GM19468 (cell line): ENCODE measurements around the gene PRSS16.
"Not testable (repeated sequence)": the region's sequence is repeated elsewhere in the genome, so short reads cannot be mapped to it uniquely, and the experiment has no call there.

ENCODE experiments used
- ATAC-seq: cut with Tn5 transposase; IDR thresholded peaks from one replicate; pipeline ENCODE4 v1.9.1; 2021; ENCODE audit warnings: mild to moderate bottlenecking, moderate library complexity, moderate number of reproducible peaks; ENCODE audit not compliant: unreplicated experiment; ENCODE audit errors: extremely low read depth

The PRSS16 gene

DNA sequence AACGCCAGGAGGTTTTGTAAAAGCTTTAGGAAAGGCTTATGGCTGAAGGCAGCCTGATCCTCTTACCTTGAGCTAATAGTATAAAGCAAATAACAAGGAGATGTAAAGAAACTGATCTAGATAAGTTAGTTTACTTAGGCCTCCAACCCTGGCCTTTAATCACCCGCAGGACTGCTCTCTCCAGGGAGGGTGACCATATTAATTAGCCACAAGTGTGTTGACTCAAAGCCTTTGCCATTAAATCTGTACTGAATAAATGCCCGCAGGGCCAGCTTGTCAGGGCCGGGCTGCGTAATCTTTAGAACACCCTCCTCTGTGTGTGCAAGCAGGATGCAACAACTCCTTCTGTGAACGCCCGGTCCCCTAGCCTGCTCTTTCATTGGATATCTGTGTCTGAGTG is 6.1 kb upstream of the PRSS16 start:
- ATAC-seq = no peak

DNA sequence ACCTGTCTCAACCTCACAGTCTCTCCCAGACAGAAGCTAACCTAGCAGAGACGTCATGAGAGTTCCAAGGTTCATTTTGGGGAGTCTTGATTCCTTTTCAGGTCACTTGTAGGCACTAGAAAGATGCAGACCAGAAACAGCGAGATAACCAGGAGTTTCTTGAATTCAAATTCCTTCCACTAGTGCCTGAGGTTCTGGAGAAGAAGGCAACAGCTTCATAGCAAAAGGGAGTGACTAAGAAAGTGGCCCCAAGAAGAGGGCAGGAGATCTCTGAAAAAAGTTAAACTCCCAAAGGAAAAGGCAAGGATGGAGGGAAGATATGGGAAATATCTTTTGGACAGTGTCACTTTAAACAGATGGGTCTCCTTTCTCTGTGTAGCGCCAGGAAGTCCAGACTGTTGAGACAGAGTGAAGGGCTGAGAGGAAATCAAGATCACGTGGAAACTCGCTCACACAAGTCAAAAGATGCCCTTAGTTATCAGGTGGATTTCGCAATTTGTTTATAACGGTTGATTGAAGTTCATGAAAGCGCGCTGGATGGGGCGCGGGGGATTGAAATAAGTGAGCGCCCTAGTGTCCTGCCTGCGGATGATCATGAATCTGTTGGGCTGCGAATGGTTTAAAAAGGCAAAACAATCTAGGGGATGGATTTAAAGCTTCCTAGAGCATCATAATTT is 4.8 kb upstream of the PRSS16 start:
- ATAC-seq = no peak

DNA sequence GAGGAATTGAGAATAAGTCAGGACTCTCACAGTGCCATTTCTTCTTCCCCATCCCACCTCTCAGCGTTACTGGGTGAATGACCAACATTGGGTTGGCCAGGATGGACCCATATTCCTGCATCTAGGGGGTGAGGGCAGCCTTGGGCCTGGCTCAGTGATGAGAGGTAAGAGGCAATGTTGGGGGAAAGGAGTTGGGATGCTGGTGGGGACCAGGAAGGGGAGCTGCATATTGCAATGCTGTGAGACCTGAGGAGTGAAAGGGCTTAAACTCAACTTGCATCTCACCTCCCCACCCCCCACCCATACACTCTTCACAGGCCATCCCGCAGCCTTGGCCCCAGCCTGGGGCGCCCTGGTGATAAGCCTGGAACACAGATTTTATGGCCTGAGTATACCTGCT is 1.3 kb downstream of the PRSS16 start:
- ATAC-seq = no peak

DNA sequence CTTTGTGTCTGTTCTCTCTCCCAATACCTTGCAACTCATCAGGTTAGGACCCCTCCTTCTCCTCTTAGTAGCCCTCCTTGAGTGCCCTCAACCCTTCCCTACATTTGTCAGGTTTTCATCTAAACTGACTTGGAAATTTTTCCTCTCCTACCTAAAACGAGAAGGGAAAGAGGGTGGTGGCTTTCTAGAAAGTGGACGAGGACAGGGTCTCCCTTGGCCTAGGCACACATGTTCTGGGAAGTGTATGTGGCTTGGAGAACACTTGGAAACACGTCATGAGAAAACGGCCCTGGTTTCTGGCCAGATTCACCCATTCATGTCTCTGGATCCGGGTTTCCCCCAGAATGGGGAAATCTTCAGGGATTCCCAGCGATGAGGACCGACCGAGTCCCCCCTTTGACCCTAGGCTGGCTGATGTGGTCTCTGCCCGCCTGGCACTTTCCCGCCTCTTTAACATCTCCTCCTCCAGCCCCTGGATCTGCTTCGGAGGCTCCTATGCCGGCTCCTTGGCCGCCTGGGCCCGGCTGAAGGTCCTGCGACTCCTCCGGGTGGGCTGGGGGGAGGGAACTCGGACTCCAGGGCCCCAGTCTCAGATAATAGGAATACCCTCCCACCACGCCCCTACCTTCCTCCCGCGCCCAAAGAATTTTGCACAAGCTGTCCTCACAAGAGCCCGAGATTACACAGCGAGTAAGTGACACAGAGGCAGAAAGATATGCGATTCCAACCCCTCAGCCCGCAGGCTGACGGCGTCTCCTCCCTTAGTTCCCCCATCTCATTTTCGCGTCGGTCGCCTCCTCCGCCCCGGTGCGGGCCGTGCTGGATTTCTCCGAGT is 3.0 kb downstream of the PRSS16 start:
- ATAC-seq = no peak

DNA sequence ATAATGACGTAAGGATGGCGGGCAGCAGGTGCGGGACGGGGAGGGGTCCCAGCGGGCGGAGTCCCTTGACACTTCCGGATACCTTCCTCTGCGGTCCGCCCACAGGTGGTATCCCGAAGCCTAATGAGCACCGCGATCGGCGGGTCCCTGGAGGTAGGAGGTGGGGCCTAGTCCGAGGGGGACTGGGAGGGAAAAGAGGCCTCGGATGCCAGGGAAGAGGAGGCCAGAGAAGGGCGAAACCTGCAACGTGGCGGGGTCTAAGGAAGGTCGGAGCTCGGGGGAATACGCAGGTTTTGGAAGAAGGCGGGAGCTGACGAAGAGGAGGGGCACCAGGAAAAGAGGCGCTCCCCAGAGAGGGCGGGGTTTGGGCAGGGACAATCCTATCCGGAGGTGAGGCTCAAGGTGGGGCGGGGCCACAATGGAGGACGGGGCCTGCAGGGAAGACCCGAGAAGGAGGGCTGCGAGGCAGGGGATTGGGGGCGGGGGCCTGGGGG is 3.7 kb downstream of the PRSS16 start:
- no peak for ATAC-seq

DNA sequence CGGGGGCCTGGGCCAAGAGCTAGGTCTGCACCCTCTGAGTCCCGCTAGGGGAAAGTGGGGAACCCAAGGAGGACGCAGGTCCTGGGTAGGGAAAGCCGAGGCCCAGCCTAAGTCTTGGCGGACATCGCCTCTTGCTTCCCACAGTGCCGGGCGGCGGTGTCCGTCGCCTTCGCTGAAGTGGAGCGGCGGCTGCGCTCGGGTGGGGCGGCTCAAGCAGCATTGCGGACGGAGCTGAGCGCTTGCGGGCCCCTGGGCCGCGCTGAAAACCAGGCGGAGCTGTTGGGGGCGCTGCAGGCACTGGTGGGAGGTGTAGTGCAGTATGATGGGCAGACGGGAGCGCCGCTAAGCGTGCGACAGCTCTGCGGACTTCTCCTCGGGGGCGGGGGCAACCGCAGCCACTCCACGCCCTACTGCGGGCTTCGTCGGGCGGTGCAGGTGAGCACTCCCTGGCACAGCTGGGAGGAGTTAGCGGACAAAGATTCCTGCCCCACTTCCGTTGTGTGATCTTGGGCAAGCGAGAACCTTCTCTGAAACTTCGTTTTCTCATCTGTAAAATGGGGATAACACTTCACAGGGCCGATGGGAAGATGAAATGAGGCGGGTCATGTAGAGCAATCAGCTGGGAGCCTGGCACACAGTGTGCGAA is 4.2 kb downstream of the PRSS16 start:
- peak; percentile 87 for ATAC-seq

DNA sequence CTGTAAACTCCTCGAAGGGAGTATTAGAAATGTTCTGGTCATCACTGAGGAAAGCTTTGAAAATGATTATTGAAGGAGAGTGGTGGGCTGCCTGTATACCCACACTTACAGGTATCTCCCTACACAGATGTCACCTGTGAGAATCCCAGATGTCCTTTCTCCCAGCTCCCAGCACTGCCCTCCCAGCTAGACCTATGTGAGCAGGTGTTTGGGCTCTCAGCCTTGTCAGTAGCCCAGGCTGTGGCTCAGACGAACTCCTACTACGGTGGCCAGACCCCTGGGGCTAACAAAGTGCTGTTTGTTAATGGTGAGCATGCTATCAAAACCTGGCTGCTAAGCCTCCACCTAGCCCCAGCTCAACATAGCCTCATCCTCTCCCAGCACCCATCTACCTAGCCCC is 7.1 kb downstream of the PRSS16 start:
- ATAC-seq = no peak

DNA sequence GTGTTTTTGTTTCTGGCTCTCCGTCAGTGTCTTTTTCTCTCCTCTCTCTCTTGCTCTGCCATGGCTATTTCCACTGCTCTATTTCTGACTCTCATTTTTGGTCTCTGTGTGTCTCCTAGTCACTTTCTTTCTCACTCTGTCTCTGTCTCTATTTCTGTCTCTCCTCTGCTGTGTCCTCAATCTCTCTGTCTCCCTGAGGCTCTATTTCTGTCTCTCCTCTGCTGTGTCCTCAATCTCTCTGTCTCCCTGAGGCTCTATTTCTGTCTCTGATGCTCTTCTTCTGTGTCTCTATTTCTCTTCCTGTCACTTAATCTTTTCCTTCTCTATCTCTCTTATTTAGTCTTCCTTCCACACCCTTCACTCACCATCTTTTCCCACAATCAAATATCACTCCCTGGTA is 8.4 kb downstream of the PRSS16 start:
- ATAC-seq = no peak

DNA sequence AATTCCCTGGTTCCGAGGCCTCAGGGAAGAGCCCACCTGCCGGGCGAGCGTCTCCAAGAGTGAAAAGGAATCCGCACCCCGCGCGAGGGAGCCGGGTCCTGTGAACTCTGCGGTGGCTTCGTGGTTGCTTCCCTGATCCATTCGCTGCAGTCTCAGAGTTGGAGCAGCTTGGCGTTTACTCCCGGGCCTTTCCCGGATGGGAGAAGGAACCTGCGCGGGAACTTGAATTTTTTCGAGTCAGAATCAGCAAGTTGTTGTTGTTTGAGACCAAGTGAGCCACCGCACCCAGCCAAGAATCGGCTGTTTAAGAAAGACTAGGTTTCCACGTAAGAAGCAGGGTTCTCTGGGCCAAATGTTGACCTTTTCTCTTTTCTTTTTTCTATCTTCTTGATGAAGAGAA is 12.9 kb downstream of the PRSS16 start:
- ATAC-seq = no peak

DNA sequence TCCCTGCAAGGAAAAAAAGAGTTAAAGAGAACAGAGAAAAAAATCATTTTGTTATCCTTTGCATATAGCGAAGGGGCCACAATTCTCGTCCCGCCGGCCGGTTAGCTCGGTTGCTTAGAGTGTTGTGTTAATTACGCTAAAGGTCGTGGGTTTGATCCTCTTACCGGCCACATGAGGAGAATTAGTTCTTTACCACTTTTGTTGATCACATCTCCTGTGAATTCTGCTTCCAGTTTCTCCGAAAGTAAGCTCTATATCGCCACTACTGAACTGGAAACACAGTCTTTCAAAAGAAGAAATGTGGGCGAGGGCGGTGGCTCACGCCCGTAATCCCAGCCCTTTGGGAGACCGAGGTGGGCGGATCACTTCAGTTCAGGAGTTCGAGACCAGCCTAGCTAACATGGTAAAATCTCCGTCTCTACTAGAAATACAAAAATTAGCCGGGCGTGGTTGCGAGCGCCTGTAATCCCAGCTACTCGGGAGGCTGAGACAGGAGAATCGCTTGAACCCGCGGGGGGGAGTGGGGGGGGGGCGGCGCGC is 13.4 kb downstream of the PRSS16 start:
- ATAC-seq = no peak

DNA sequence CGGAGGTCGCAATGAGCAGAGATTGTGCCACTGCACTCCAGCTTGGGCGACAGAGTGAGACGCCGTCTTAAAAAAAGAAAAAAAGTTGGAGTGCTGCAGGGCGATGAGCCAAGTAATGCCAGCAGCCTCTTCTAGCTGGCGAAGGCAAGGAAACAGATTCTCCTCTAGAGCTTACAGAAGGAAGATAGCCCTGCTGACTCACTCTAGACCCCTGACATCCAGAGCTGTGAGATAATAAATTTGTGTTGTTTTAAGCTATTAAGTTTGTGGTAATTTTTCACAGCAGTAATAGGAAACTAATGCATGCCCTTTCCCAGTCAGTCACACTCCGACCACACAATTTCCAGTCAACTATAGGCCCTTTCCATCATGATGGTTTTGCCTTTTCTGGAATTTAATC is 16.4 kb downstream of the PRSS16 start:
- no peak for ATAC-seq

DNA sequence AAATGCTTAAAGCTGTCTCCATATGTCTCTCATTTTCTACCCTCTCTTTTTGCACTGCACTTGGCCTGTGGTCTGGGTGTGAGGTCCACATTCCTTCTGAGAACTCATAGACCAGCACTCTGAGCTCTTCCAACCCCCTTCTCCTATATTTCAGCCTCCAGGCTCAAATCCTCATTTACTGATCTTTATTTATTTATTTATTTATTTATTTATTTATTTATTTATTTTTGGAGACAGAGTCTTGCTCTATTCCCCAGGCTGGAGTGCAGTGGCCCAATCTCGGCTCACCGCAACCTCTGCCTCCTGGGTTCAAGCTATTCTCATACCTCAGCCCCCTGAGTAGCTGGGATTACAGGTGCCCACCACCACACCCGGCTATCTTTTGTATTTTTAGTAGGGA is 19.5 kb downstream of the PRSS16 start:
- not testable (repeated sequence) for ATAC-seq

DNA sequence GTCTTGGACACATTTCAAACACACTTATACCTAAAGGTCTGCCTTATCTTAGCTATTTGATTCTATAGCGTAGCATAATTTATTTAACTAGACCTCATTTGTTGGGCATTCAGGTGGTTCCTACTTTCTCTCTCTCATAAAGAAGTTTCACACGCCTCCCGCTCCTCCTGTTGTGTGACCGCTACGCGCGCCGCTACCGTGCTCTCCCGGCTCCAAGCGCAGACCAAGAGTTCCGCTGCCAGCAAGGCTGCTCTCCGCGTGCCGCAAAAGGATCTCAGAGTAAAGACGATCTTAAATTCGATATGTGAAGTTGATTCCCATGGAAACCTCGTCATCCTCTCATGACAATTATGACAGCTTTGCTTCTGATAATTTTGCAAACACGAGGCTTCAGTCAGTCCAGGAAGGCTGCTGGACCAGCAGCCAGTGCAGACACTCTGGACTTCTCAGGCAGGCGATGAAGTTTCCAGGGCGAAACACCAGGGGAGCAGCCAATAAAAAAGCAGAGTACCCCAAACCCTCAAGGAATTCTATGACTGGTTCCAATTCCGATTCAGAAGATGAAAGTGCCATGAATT is 20.4 kb downstream of the PRSS16 start:
- ATAC-seq = no peak

DNA sequence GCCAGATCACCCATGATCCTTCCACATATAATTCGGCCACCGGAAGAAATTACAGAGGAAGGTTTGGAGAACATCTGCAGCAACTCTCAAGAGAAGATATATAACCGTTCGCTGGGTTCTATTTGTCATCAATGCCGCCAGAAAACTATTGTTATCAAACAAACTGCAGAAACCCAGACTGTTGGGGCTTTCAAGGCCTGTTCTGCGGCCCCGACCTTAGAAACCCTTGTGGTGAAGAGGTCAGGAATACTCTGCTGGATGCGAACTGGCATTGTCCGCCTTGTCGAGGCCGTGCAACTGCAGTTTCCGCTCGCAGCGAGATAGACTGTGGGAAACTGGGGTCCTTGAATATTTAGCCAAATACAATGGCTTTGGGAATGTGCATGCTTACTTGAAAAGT is 21.3 kb downstream of the PRSS16 start:
- ATAC-seq = no peak

DNA sequence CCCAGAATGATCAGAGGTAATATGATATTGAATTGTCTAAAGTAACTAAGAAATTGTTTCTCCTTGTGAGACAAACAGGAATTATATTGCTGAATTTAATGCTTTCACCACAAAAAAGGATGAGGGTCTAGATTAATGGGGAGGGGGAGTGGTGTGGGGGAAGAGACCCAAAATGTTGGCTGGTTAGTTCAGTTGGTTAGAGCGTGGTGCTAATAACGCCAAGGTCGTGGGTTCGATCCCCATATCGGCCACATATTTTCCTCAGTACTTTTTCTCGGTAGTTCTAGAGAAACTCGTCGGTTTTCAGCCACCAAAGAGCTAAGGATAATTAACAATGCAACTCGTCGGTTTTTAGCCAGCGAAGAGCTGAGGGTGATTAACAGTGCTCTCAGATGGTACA is 26.3 kb downstream of the PRSS16 start:
- ATAC-seq = no peak

DNA sequence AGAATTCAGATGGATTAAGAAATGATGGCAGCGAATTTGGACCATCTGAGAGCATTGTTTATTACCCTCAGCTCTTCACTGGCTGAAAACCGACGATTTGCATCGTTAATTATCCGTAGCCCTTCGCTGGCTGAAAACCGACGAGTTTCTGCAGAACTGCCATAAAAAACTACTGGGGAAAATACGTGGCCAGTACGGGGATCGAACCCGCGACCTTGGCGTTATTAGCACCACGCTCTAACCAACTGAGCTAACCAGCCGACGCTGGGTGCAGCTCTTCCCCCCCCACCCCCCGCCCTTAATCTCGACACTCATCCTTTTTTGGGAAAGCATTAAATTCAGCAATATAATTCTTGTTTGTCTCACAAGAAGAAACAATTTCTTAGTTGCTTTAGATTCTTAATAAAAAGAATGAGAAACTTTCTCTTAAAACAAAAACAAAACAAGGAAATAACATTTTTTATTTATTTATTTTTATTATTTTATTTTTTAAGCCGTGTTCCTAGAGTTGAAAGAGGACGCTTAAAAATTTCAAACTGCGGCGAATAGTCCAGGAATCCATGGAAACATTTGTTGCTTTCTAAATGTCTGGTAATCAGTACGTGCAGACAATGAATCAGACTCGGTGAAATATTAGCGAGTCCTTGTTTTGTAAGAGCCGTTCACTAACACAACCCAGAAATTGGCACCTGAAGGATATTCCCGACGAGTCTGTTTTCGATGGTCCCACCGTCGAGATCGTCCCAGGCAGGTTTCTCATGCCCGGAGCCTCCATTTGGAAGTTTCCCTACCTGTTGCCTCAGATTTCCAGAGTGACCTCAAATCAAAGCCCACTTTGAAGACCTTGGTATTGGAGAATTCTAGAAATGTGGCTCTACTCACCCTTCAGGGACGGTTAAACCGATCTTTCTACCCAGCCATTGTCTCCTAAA is 27.8 kb downstream of the PRSS16 start:
- ATAC-seq = no peak

DNA sequence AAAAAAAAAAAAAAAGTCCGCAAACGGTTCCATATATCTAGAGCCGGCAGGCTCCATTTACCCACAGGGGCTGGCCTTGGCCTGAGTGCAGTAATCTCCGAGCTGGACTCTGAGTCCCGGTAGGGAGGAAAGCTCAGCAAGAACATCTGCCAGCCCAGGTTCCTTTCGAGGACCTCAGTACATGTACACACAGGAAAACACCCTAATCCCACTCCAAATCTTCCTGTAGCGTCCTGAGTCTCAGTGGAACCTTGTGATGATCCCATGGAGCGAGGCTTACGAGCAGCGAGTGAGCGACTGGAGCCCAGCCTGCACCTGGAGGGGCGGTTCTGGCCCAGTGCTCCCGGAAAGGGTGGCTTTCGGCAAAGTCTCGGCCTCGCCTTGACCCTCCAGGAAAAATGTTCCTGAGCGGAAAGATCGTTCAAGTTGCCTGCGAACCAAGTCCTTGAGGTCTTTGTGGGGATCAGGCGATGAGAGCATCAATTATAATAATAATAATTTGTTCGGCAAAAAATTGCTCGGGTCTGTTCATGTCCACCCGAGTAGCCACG is 32.1 kb downstream of the PRSS16 start:
- ATAC-seq = no peak

DNA sequence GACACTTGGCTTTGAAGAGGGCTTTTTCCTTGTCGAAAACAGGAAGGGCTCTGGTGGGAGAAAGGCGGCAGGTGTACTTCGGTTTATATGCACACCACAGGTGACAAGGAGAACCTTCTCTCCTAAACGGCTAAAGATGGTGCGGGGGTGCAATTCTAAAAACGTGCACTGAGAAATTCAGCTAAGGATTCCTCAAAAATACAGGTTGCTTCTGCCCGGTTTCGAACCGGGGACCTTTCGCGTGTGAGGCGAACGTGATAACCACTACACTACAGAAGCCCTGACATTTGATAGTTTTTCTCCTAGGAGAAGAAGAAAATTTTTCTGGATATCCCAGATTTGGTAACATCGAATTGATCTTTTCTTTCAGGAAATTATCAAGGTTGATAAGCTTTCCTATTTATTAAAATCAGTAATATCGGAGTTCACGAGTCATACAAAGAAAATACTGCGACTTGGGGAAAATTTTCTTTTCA is 32.6 kb downstream of the PRSS16 start:
- no peak for ATAC-seq

DNA sequence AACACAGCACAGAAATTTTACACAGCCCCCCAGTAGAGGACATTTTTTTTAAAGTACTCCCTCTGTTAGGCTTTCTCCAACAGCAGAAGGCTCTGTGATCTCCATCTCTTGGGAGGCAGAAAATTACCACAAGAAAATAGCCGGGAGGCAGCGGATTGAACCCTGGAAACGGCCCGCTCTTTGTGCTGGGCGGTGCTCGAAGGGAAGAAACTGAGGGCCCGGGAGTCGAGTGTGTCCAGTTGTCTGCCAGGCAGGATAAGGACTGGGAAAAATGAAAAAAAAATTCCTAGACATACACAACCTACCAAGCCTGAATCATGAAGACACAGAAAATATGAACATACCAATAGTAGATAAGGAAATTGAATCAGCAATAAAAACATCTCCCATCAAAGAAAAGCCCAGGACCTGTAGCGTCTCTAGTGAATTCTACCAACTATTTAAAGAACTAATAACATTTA is 33.1 kb downstream of the PRSS16 start:
- ATAC-seq = no peak
